Stimulated activated CD4-positive, alpha-beta T cell treated with anti-CD3 and anti-CD28 coated beads, Interleukin-12 subunit alpha, Interleukin-12 subunit beta, amount 100 ng/mL, for 4 hours (primary cell): ENCODE data around the gene ATAT1.
"Not testable (repeated sequence)": the region's sequence is repeated elsewhere in the genome, so short reads cannot be mapped to it uniquely, and the experiment has no call there.

ENCODE experiments used
- DNase-seq: peaks from one replicate; pipeline ENCODE4 v3.0.0-alpha.2; 2020

The ATAT1 gene

GRCh38 chr6:30654798-30655742 lies 28.4 kb downstream of the ATAT1 start:
- no peak for DNase-seq

- no peak for DNase-seq
Observed at GRCh38 chr6:30655743-30656094, 29.0 kb downstream of the ATAT1 start.

- DNase-seq, result no peak
Observed at GRCh38 chr6:30656513-30656912, 29.8 kb downstream of the ATAT1 start.

- no peak for DNase-seq
Observed at GRCh38 chr6:30657454-30657853, 30.8 kb downstream of the ATAT1 start.

GRCh38 chr6:30657922-30658321 lies 31.2 kb downstream of the ATAT1 start:
- not testable (repeated sequence) for DNase-seq

- DNase-seq, result no peak
Observed at GRCh38 chr6:30664994-30665767, 38.5 kb downstream of the ATAT1 start.

- not testable (repeated sequence) for DNase-seq
Observed at GRCh38 chr6:30666300-30666699, 39.6 kb downstream of the ATAT1 start.

- no peak for DNase-seq
Observed at GRCh38 chr6:30670760-30671527, 44.3 kb downstream of the ATAT1 start.

- DNase-seq, result peak; percentile 85
Observed at GRCh38 chr6:30672445-30673253, 46.0 kb downstream of the ATAT1 start, which contains the start of gene DHX16. Gene DHX16 (minus strand): TSS chr6:30673006. CDS start chr6:30672841, 165 bp downstream.

GRCh38 chr6:30676660-30677285 lies 50.1 kb downstream of the ATAT1 start:
- DNase-seq, result no peak

- DNase-seq, result peak; percentile 91
Observed at GRCh38 chr6:30678964-30679726, 52.5 kb downstream of the ATAT1 start.

- no peak for DNase-seq
Observed at GRCh38 chr6:30679765-30680535, 53.3 kb downstream of the ATAT1 start.

GRCh38 chr6:30681766-30682142 lies 55.1 kb downstream of the ATAT1 start:
- DNase-seq, result no peak

GRCh38 chr6:30682143-30683117 lies 55.8 kb downstream of the ATAT1 start:
- peak; percentile 75 for DNase-seq

- DNase-seq, result no peak
Observed at GRCh38 chr6:30683183-30683979, 56.7 kb downstream of the ATAT1 start.

- no peak for DNase-seq
Observed at GRCh38 chr6:30683980-30684338, 57.3 kb downstream of the ATAT1 start.

GRCh38 chr6:30684386-30685156 lies 57.9 kb downstream of the ATAT1 start:
- DNase-seq, result peak; percentile 64
